ENCODE results near the gene RNU2-1. TPM values are rescaled to one million over a fixed set of nuclear protein-coding genes. Genes with fewer than 3 reads are reported as not detected.

Gene RNU2-1
- polyA plus RNA-seq, 1 donor (not counting 4 experiments of a cell fraction or from before 2014, with no cell fraction given): not detected

- dilution Hi-C loops (cut with MboI; ENCODE audit: extremely low pct_ligation_motif_present, low sequenced_read_pairs): no loop called here
- peaks cover 8 to 24% of the 10 kb centered on the region in 2 experiments for H3K36me3 ChIP-seq (ENCODE audit: control insufficient read depth in 2 of 2, extremely low read depth in 1 of 2, insufficient read depth in 2 of 2, low read length in 2 of 2)
- H2AFZ ChIP-seq (ENCODE audit: control insufficient read depth, low read length): no peak overlapping the region
- H3K27me3 ChIP-seq (ENCODE audit: control insufficient read depth, extremely low read depth, insufficient read depth, low read length): no peaks in the 10 kb centered on the region
- H4K20me1 ChIP-seq (ENCODE audit: control insufficient read depth, extremely low read depth, insufficient read depth, low read length): no peaks in the 10 kb centered on the region
- no peak overlapping the region for H3K27ac ChIP-seq (ENCODE audit: control insufficient read depth, insufficient read depth, low read length)
- H3K4me1 ChIP-seq (ENCODE audit: control insufficient read depth, extremely low read depth, insufficient read depth, low read length): peaks cover 23% of the 10 kb centered on the region
- H3K9ac ChIP-seq (ENCODE audit: control insufficient read depth, extremely low read depth, insufficient read depth, low read length): no peak overlapping the region
- H3K9me1 ChIP-seq (ENCODE audit: control insufficient read depth, extremely low read depth, insufficient read depth, low read length): no peaks in the 10 kb centered on the region
- no peaks in the 10 kb centered on the region for H3K9me3 ChIP-seq (ENCODE audit: control insufficient read depth, low read depth, low read length)
- H3K79me2 ChIP-seq (ENCODE audit: control insufficient read depth, insufficient read depth, low read length): no peaks in the 10 kb centered on the region
- no peak overlapping the region for H3K4me3 ChIP-seq (ENCODE audit: control insufficient read depth in 2 of 3, extremely low read depth in 1 of 3, insufficient read depth in 2 of 3, low read depth in 1 of 3, low read length in 3 of 3)
- no peak for DNase-seq (ENCODE audit: low read depth, low spot score)
- H3K4me2 ChIP-seq (ENCODE audit: control insufficient read depth, extremely low read depth, insufficient read depth, low read depth, low read length): no peak overlapping the region
- TF ChIP-seq EZH2 (IDR thresholded peaks at IDR 0.05; ENCODE audit: low read length): no peak
- no peak for TF ChIP-seq CTCF (optimal IDR thresholded peaks at IDR 0.05 in 1 of 3, IDR thresholded peaks at IDR 0.05 in 1 of 3, conservative IDR thresholded peaks at IDR 0.05 in 1 of 3; ENCODE audit: extremely low read depth in 1 of 3, insufficient read depth in 2 of 3, low read length in 3 of 3)
- FAIRE-seq: no peak
These were observed 20.2 kb downstream of the RNU2-1 start for GRCh38 chr17:43213545-43213944.

- DNase-seq (ENCODE audit: low read depth, low spot score) (no peak), FAIRE-seq (no peak)
- H3K27ac ChIP-seq (ENCODE audit: control insufficient read depth, insufficient read depth, low read length): no peak overlapping the region
- no peaks in the 10 kb centered on the region for H3K9me1 ChIP-seq (ENCODE audit: control insufficient read depth, extremely low read depth, insufficient read depth, low read length)
- H3K4me1 ChIP-seq (ENCODE audit: control insufficient read depth, extremely low read depth, insufficient read depth, low read length): peaks cover 23% of the 10 kb centered on the region
- TF ChIP-seq CTCF (optimal IDR thresholded peaks at IDR 0.05 in 1 of 3, IDR thresholded peaks at IDR 0.05 in 1 of 3, conservative IDR thresholded peaks at IDR 0.05 in 1 of 3; ENCODE audit: extremely low read depth in 1 of 3, insufficient read depth in 2 of 3, low read length in 3 of 3) (no peak), EZH2 (IDR thresholded peaks at IDR 0.05; ENCODE audit: low read length) (no peak)
- H3K9me3 ChIP-seq (ENCODE audit: control insufficient read depth, low read depth, low read length): no peaks in the 10 kb centered on the region
- peak overlapping the region; percentile 89 for H3K4me2 ChIP-seq (ENCODE audit: control insufficient read depth, extremely low read depth, insufficient read depth, low read depth, low read length)
- H3K9ac ChIP-seq (ENCODE audit: control insufficient read depth, extremely low read depth, insufficient read depth, low read length): peak overlapping the region; percentile 72
- H3K36me3 ChIP-seq (ENCODE audit: control insufficient read depth in 2 of 2, extremely low read depth in 1 of 2, insufficient read depth in 2 of 2, low read length in 2 of 2): peaks cover 11 to 28% of the 10 kb centered on the region in 2 experiments
- no peaks in the 10 kb centered on the region for H3K27me3 ChIP-seq (ENCODE audit: control insufficient read depth, extremely low read depth, insufficient read depth, low read length)
- H4K20me1 ChIP-seq (ENCODE audit: control insufficient read depth, extremely low read depth, insufficient read depth, low read length): no peaks in the 10 kb centered on the region
- dilution Hi-C loops (cut with MboI; ENCODE audit: extremely low pct_ligation_motif_present, low sequenced_read_pairs): no loop called here
- H3K4me3 ChIP-seq (ENCODE audit: control insufficient read depth in 2 of 3, extremely low read depth in 1 of 3, insufficient read depth in 2 of 3, low read depth in 1 of 3, low read length in 3 of 3): peak overlapping the region in 2 of 3 experiments; percentile 72 to 74
- no peak overlapping the region for H2AFZ ChIP-seq (ENCODE audit: control insufficient read depth, low read length)
- no peaks in the 10 kb centered on the region for H3K79me2 ChIP-seq (ENCODE audit: control insufficient read depth, insufficient read depth, low read length)
These were observed 20.9 kb downstream of the RNU2-1 start for GRCh38 chr17:43212641-43213490.
